ENCODE measurements around the gene BPIFB4.
"Not testable (repeated sequence)": the region's sequence is repeated elsewhere in the genome, so short reads cannot be mapped to it uniquely, and the experiment has no call there.

The BPIFB4 gene

GRCh38 chr20:33093582-33093981, 14.1 kb downstream of the BPIFB4 start:
- H3K36me3 ChIP-seq, result no peaks in the 10 kb centered on the region
- peaks cover 1% of the 10 kb centered on the region; the same call in 1 of the 2 replicates for H3K27me3 ChIP-seq
- H3K4me3 ChIP-seq (ENCODE audit: low read depth, low read length), result no peak overlapping the region
- no peak for DNase-seq
- no peak for TF ChIP-seq CTCF (IDR thresholded peaks at IDR 0.05; ENCODE audit: low read depth, low read length)
- H3K4me1 ChIP-seq, result no peaks in the 10 kb centered on the region
- no peaks in the 10 kb centered on the region for H3K9me3 ChIP-seq

GRCh38 chr20:33095249-33095648, 15.8 kb downstream of the BPIFB4 start:
- Histone ChIP-seq H3K4me1 (no peaks in the 10 kb centered on the region), H3K36me3 (no peaks in the 10 kb centered on the region), H3K9me3 (no peaks in the 10 kb centered on the region), H3K27me3 (no peaks in the 10 kb centered on the region), H3K4me3 (ENCODE audit: low read depth, low read length) (no peak overlapping the region)
- TF ChIP-seq CTCF (IDR thresholded peaks at IDR 0.05; ENCODE audit: low read depth, low read length), result no peak
- no peak for DNase-seq

GRCh38 chr20:33095902-33096584, 16.6 kb downstream of the BPIFB4 start:
- H3K4me3 ChIP-seq (ENCODE audit: low read depth, low read length), result not testable (repeated sequence)

DNA sequence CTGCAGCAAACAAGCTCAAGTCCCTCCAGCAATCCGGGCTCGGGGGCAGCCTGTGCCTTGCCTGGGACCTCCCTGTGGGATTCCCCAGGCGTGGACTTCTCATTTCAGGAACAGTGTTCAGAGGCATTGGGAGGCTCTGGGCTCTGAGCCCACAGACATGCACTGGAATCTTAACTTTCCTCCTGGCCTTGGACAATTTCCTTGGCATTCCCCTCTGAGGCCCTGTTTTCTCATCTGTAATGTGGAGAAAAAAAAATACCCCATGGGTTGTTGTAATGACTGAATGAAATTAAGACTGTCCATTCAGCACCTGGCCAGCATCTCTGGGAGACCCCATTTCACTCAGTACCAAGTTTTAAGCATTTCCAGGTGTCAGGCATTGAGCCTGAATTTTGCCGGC, 17.6 kb downstream of the BPIFB4 start:
- no peak for DNase-seq
- H3K4me1 ChIP-seq, result no peaks in the 10 kb centered on the region
- H3K36me3 ChIP-seq, result no peaks in the 10 kb centered on the region
- no peak for TF ChIP-seq CTCF (IDR thresholded peaks at IDR 0.05; ENCODE audit: low read depth, low read length)
- H3K27me3 ChIP-seq, result no peaks in the 10 kb centered on the region
- H3K4me3 ChIP-seq (ENCODE audit: low read depth, low read length), result no peak overlapping the region
- no peaks in the 10 kb centered on the region for H3K9me3 ChIP-seq

More at GRCh38 chr20:33095902-33096584, 16.6 kb downstream of the BPIFB4 start:
- H3K9me3 ChIP-seq, H3K27me3 ChIP-seq, H3K36me3 ChIP-seq, H3K4me1 ChIP-seq: not testable (repeated sequence)
- peak; percentile 59 for DNase-seq
- peak; percentile 91 for TF ChIP-seq CTCF (IDR thresholded peaks at IDR 0.05; ENCODE audit: low read depth, low read length)

GRCh38 chr20:33099843-33100538, 20.5 kb downstream of the BPIFB4 start:
- no peak for TF ChIP-seq CTCF (IDR thresholded peaks at IDR 0.05; ENCODE audit: low read depth, low read length)
- Histone ChIP-seq H3K9me3 (no peaks in the 10 kb centered on the region), H3K4me1 (no peaks in the 10 kb centered on the region), H3K27me3 (0 out of 2 replicates have a peak, but pooled peaks cover 4% of the 10 kb centered on the region), H3K36me3 (no peaks in the 10 kb centered on the region), H3K4me3 (ENCODE audit: low read depth, low read length) (no peak overlapping the region)
- DNase-seq, result no peak

GRCh38 chr20:33103556-33103955, 24.1 kb downstream of the BPIFB4 start:
- no peaks in the 10 kb centered on the region for H3K9me3 ChIP-seq
- no peaks in the 10 kb centered on the region for H3K4me1 ChIP-seq
- H3K36me3 ChIP-seq, result no peaks in the 10 kb centered on the region
- no peak for TF ChIP-seq CTCF (IDR thresholded peaks at IDR 0.05; ENCODE audit: low read depth, low read length)
- no peak for DNase-seq
- no peak overlapping the region for H3K4me3 ChIP-seq (ENCODE audit: low read depth, low read length)
- peaks cover 11% of the 10 kb centered on the region; the same call in 1 of the 2 replicates for H3K27me3 ChIP-seq
